CMK (cell line): ENCODE data around the gene DTL.

Experiments used
- DNase-seq: peaks from one replicate; pipeline ENCODE4 v3.0.0-alpha.2; 2010; ENCODE audit warnings: low read depth

DTL gene

GRCh38 chr1:212035835-212036605, 472 bp downstream of the DTL start:
- no peak for DNase-seq

- no peak for DNase-seq
Measured at GRCh38 chr1:212037900-212038299, 2.4 kb downstream of the DTL start.

DNA sequence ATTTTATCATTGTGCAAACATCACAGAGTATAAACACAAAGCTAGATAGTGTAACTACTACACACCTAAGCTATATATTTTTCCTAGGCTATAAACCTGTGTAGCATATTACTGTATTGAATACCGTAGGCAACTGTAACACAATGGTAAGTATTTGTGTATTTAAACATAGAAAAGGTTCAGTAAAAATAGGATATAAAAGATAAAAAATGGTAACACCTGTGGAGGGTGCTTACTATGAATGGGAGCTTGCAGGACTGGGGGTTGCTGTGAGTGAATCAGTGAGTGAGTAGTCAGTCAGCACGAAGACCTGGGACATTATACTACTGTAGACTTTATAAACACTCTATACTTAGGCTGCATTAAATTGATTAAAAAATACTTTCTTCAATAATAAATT, 4.1 kb downstream of the DTL start:
- DNase-seq: no peak

- no peak for DNase-seq
Measured at GRCh38 chr1:212040629-212041412, 5.3 kb downstream of the DTL start.

DNA sequence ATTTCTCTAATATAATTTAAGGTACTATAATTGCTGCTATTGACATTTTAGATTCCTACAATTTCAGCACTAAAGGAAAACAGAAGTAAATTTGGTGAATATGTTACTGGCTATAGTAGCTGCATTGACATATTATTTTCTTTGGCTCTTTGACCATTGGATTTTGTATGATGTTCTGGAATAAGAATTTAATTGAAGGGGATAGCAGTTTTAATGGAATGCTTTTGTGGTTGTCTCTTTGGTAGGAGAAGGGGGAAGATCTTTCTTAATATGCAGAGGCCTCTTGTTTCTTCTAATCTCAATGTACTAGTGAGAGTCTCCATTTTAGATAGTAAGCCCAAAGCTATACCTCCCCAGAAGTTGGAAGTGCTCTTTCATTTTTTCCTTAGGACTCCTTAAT, 6.9 kb downstream of the DTL start:
- DNase-seq: no peak

GRCh38 chr1:212044851-212045250, 9.3 kb downstream of the DTL start:
- no peak for DNase-seq

DNA sequence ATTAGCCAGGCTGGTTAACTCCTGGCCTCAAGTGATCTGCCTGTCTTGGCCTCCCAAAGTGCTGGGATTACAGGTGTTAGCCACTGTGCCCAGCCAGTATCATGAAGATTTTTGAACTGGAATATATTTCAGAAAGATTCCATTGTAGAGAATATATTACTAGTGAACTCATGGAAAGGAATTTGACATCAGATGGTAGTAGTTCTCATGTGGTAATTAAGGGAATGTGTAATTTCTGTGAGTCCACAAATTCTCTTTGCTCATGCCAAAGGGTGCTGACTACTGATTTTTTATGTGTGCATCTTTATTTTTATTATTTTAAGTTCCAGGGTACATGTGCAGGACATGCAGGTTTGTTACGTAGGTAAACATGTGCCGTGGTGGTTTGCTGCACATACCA, 10.4 kb downstream of the DTL start:
- DNase-seq: no peak

GRCh38 chr1:212053993-212054392, 18.4 kb downstream of the DTL start:
- DNase-seq: no peak

GRCh38 chr1:212055333-212055732, 19.8 kb downstream of the DTL start:
- no peak for DNase-seq

DNA sequence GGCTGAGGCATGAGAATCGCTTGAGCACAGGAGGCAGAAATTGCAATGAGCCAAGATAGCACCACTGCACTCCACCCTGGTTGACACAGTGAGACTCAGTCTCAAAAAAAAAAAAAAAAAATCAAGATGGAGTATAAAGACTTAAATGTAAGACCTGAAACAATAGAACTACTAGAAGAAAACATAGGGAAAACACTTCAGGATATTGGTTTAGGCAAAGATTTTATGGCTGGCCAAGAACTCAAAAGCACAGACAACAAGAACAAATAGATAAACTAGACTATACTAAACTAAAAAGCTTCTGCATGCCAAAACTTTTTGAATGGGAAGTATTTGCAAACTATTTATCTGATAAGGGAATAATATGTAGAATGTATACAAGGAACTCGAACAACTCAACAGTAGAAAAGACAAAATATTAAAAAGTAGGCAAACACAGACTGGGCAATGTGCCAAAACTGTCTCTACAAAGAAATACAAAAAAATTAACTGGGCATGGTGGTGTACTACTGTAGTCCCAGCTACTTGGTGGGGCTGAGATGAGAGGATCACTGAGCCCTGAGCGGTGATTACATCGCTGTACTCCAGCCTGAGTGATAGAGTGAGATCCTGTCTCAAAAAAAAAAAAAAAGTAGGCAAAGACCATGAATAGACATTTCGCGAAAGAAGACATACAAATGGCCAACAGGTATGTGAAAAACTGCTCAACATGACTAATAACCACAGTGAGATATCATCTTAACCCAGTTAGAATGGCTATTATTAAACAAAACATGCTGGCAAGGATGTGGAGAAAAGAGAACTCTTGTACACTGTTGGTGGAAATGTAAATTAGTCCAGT, 25.3 kb downstream of the DTL start:
- no peak for DNase-seq

GRCh38 chr1:212062832-212063438, 27.4 kb downstream of the DTL start:
- DNase-seq: no peak

- no peak for DNase-seq
Measured at GRCh38 chr1:212067787-212068186, 32.2 kb downstream of the DTL start.

- no peak for DNase-seq
Measured at GRCh38 chr1:212070720-212071302, 35.3 kb downstream of the DTL start.

- no peak for DNase-seq
Measured at GRCh38 chr1:212072047-212072446, 36.5 kb downstream of the DTL start.

GRCh38 chr1:212073490-212073889, 37.9 kb downstream of the DTL start:
- DNase-seq: no peak

DNA sequence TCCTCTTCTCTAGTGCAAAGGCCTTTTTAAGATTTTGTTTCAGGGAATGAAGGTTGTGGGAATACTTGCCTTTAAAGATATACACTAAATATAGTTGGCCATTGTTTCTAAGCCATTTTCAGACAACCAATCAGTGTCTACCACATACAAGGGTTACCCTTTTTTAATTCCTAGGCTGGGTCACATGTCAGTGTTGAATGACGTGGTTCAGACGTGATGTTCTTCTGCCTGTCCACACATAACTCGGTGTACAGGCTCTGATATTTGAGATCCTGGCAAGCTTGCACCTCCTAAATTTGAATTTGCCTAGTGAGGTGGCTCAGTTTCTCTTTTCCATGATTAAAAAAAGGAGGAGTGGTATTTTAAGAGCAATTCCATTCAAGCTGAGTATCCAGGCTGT, 38.8 kb downstream of the DTL start:
- DNase-seq: no peak

GRCh38 chr1:212074856-212075255, 39.3 kb downstream of the DTL start:
- DNase-seq: no peak

- DNase-seq: no peak
Measured at GRCh38 chr1:212077028-212077427, 41.5 kb downstream of the DTL start.

DNA sequence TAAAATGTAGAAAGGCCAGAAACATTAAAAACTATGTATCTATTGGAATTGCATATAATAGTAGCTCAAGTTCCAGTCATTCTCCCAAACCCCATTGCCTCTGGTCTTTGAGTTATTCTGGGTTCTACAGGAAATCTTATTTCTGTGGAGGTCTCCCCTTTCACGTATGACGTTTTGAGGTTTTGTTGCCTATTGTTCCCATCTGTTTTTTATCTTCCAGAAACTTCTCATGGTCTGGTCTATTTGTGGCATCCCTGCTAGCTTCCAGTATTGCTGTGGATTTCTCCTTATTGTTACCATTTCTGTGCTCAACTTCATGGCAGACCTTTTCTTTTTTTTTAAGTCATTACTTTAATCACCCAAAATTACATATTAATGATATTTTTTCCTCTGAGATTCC, 43.3 kb downstream of the DTL start:
- no peak for DNase-seq

DNA sequence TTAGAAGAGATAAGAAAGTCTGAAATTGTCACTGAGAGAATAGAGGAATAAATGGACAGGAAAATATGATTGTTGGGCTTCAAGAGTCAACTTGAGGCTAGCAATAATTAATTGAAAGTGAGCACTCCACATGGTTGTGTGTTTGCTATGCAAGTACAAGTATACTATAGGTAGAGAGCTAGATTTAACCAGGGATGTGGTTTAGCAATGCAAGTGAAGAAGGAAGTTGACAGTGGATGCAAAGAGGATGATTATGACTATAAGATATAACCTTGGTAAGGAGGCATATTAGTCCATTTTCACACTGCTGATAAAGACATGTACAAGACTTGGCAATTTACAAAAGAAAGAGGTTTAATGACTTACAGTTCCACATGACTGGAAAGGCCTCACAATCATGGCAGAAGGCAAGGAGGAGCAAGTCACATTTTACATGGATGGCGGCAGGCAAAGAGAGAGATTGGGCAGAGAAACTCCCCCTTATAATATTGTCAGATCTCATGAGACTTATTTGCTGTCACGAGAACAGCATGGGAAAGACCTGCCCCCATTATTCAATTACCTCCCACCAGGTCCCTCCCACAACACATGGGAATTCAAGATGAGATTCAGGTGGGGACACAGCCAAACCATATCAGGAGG, 47.3 kb downstream of the DTL start:
- no peak for DNase-seq

- DNase-seq: no peak
Measured at GRCh38 chr1:212089560-212090163, 54.1 kb downstream of the DTL start.
